Neural progenitor cell (in vitro differentiated cells): ENCODE measurements around the gene DSCAML1. TPM values are rescaled to one million over a fixed set of nuclear protein-coding genes. Genes with fewer than 3 reads are reported as not detected.

Experiments used
- DNase-seq: peaks from one replicate; pipeline ENCODE4 v3.0.0-alpha.2; 2016; ENCODE audit warnings: low spot score
- H2AFZ ChIP-seq: fragments of 200-600 bp; sonication (generic); replicated peaks from 2 replicates; pipeline ENCODE4 v1.6.1; 2016; ENCODE audit warnings: antibody characterized with exemption
- H3F3A ChIP-seq: fragments of 200-600 bp; sonication (generic); 2 replicates; pipeline ENCODE4 v1.6.1; 2016; ENCODE audit warnings: antibody characterized with exemption, low read depth
- H3K27ac ChIP-seq: fragments of 200-600 bp; sonication (generic); 2 replicates; pipeline ENCODE4 v1.5.1; 2016; ENCODE audit warnings: mild to moderate bottlenecking
- H3K27me3 ChIP-seq: fragments of 200-600 bp; sonication (generic); 2 replicates; pipeline ENCODE4 v1.6.1; 2016; ENCODE audit warnings: mild to moderate bottlenecking, moderate library complexity
- H3K36me3 ChIP-seq: fragments of 200-600 bp; sonication (generic); 2 replicates; pipeline ENCODE4 v1.5.1; 2016
- H3K4me1 ChIP-seq: fragments of 200-600 bp; sonication (generic); 2 replicates; pipeline ENCODE4 v1.6.1; 2016; ENCODE audit warnings: mixed run types
- H3K4me2 ChIP-seq: fragments of 200-600 bp; sonication (generic); 2 replicates; pipeline ENCODE4 v1.6.1; 2016
- H3K4me3 ChIP-seq: fragments of 200-600 bp; sonication (generic); 2 replicates; pipeline ENCODE4 v1.5.1; 2016
- H3K79me2 ChIP-seq: fragments of 200-600 bp; sonication (generic); 2 replicates; pipeline ENCODE4 v1.6.1; 2016; ENCODE audit warnings: low read depth
- H3K9ac ChIP-seq: fragments of 200-600 bp; sonication (generic); 2 replicates; pipeline ENCODE4 v1.6.1; 2016
- H3K9me3 ChIP-seq: fragments of 200-600 bp; sonication (generic); 2 replicates; pipeline ENCODE4 v1.5.1; 2016; ENCODE audit warnings: low read depth
- H4K20me1 ChIP-seq: fragments of 200-600 bp; sonication (generic); 2 replicates; pipeline ENCODE4 v1.6.1; 2016; ENCODE audit warnings: low read depth
- H3K27ac Mint-ChIP-seq: 3 replicates; pipeline ENCODE4 v1.8.0; 2021; ENCODE audit warnings: mixed read lengths
- H3K27me3 Mint-ChIP-seq: 2 replicates; pipeline ENCODE4 v1.8.0; 2022; ENCODE audit warnings: low read depth, mild to moderate bottlenecking, inconsistent platforms, moderate library complexity, mixed read lengths; ENCODE audit not compliant: insufficient read depth
- H3K36me3 Mint-ChIP-seq: 3 replicates; pipeline ENCODE4 v1.8.0; 2021; ENCODE audit warnings: mixed read lengths
- H3K4me1 Mint-ChIP-seq: 3 replicates; pipeline ENCODE4 v1.8.0; 2021; ENCODE audit warnings: mixed read lengths
- H3K4me3 Mint-ChIP-seq: 3 replicates; pipeline ENCODE4 v1.8.0; 2021; ENCODE audit warnings: mild to moderate bottlenecking, moderate library complexity, mixed read lengths
- H3K9me3 Mint-ChIP-seq: 3 replicates; pipeline ENCODE4 v1.8.0; 2020; ENCODE audit warnings: mixed read lengths
- CTCF ChIP-seq: fragments of 200-600 bp; sonication (generic); IDR thresholded peaks from 2 replicates; pipeline ENCODE4 v1.5.1; 2017; ENCODE audit warnings: antibody characterized with exemption, mild to moderate bottlenecking
- EZH2 ChIP-seq: fragments of 200-600 bp; sonication (generic); IDR thresholded peaks from 2 replicates; pipeline ENCODE4 v1.6.1; 2017; ENCODE audit warnings: antibody characterized with exemption, mild to moderate bottlenecking, moderate library complexity
- EZH2phosphoT487 ChIP-seq: fragments of 200-600 bp; sonication (generic); IDR thresholded peaks from 2 replicates; pipeline ENCODE4 v1.6.1; 2017; ENCODE audit warnings: antibody characterized with exemption
- total RNA-seq: library from RNA; depleted of rRNA; stranded (reverse); fragments of >200 nt; gene quantifications from 2 replicates; pipeline ENCODE4 v1.2.3, GENCODE V29; 2015; ENCODE audit warnings: low replicate concordance

DSCAML1 gene
- total RNA-seq, 1 donor from 2014 or later = 0.06 TPM

- Mint-ChIP-seq H3K9me3 (no peaks in the 10 kb centered on the region), H3K4me3 (no peak overlapping the region), H3K4me1 (peaks cover 10% of the 10 kb centered on the region), H3K36me3 (no peaks in the 10 kb centered on the region), H3K27ac (no peak overlapping the region), H3K27me3 (peaks cover 30% of the 10 kb centered on the region)
- Histone ChIP-seq H3K4me3 (no peak overlapping the region), H3K4me2 (no peak overlapping the region), H3K9me3 (no peaks in the 10 kb centered on the region), H3K36me3 (no peaks in the 10 kb centered on the region), H3F3A (no peaks in the 10 kb centered on the region), H2AFZ (no peak overlapping the region), H3K27me3 (peaks cover 28% of the 10 kb centered on the region), H3K27ac (no peak overlapping the region), H4K20me1 (no peaks in the 10 kb centered on the region), H3K9ac (no peak overlapping the region), H3K79me2 (no peaks in the 10 kb centered on the region), H3K4me1 (peaks cover 7% of the 10 kb centered on the region)
- no peak for DNase-seq
- TF ChIP-seq EZH2 (no peak), EZH2phosphoT487 (no peak), CTCF (no peak)
These were observed 7.8 kb downstream of the DSCAML1 start for GRCh38 chr11:117789241-117789640.

GRCh38 chr11:117786135-117786870 lies 10.7 kb downstream of the DSCAML1 start:
- peaks cover 14% of the 10 kb centered on the region for H3K27me3 Mint-ChIP-seq

GRCh38 chr11:117782101-117782500 lies 14.9 kb downstream of the DSCAML1 start:
- Histone ChIP-seq H3K4me2 (no peak overlapping the region), H3K79me2 (no peaks in the 10 kb centered on the region), H3F3A (no peaks in the 10 kb centered on the region), H3K9me3 (no peaks in the 10 kb centered on the region), H2AFZ (no peak overlapping the region), H4K20me1 (no peaks in the 10 kb centered on the region), H3K36me3 (no peaks in the 10 kb centered on the region), H3K27ac (no peak overlapping the region), H3K4me3 (no peak overlapping the region), H3K9ac (no peak overlapping the region), H3K27me3 (no peaks in the 10 kb centered on the region), H3K4me1 (peaks cover 7% of the 10 kb centered on the region)
- Mint-ChIP-seq H3K4me3 (no peak overlapping the region), H3K9me3 (no peaks in the 10 kb centered on the region), H3K27ac (no peak overlapping the region), H3K36me3 (no peaks in the 10 kb centered on the region), H3K27me3 (peaks cover 21% of the 10 kb centered on the region), H3K4me1 (peaks cover 10% of the 10 kb centered on the region)
- DNase-seq = no peak
- no peak for TF ChIP-seq EZH2phosphoT487
- no peak for TF ChIP-seq CTCF
- TF ChIP-seq EZH2 = no peak

More at GRCh38 chr11:117786135-117786870, 10.7 kb downstream of the DSCAML1 start:
- H3K27ac Mint-ChIP-seq = no peak overlapping the region
- Histone ChIP-seq H3K9me3 (no peaks in the 10 kb centered on the region), H4K20me1 (no peaks in the 10 kb centered on the region), H3K79me2 (no peaks in the 10 kb centered on the region), H3K27ac (no peak overlapping the region), H3K9ac (no peak overlapping the region), H2AFZ (no peak overlapping the region), H3K4me2 (no peak overlapping the region), H3K4me1 (peaks cover 7% of the 10 kb centered on the region), H3K27me3 (peaks cover under 1% of the 10 kb centered on the region), H3K4me3 (no peak overlapping the region), H3K36me3 (no peaks in the 10 kb centered on the region), H3F3A (no peaks in the 10 kb centered on the region)
- no peaks in the 10 kb centered on the region for H3K36me3 Mint-ChIP-seq
- H3K4me3 Mint-ChIP-seq = no peak overlapping the region
- DNase-seq = no peak
- no peak for TF ChIP-seq EZH2phosphoT487
- TF ChIP-seq EZH2 = no peak
- TF ChIP-seq CTCF = no peak
- no peaks in the 10 kb centered on the region for H3K9me3 Mint-ChIP-seq
- H3K4me1 Mint-ChIP-seq = peaks cover 10% of the 10 kb centered on the region
